Measurements from ENCODE around the gene CCDC116.
A peak's percentile ranks its signal among the peaks of the same experiment; 100 is the strongest.
"Not testable (repeated sequence)": the region's sequence is repeated elsewhere in the genome, so short reads cannot be mapped to it uniquely, and the experiment has no call there.

The CCDC116 gene

GRCh38 chr22:21609556-21610157 is 22.9 kb upstream of the CCDC116 start:
- DNase-seq = not testable (repeated sequence)

GRCh38 chr22:21611210-21611977 is 21.2 kb upstream of the CCDC116 start:
- no peak for DNase-seq

- DNase-seq = no peak
These were observed 19.7 kb upstream of the CCDC116 start for GRCh38 chr22:21612858-21613257.

GRCh38 chr22:21613553-21614233 is 18.9 kb upstream of the CCDC116 start:
- no peak for DNase-seq

DNA sequence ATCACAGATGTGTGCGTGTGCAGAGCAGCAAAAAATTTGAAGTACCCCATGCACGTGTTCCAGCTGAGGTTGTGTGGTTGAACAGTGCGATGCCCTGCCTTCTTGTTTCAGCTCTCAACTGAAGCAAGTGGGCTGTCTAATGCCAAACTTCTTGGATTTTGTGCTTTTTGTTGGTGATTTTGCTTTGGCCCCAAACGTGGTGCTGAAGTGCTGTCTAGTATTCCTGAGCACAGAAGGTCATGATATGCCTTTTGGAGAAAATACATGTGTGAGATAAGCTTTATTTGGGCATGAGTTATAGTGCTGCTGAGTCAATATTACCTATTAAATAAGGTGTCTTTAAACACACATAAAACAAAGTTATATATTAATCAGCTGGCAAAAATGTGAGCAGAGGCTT is 16.8 kb upstream of the CCDC116 start:
- DNase-seq = no peak

GRCh38 chr22:21617337-21617736 is 15.2 kb upstream of the CCDC116 start:
- DNase-seq = not testable (repeated sequence)

- no peak for DNase-seq
These were observed 11.5 kb upstream of the CCDC116 start for GRCh38 chr22:21621025-21621424.

- DNase-seq = no peak
These were observed 10.3 kb upstream of the CCDC116 start for GRCh38 chr22:21622011-21622918.

DNA sequence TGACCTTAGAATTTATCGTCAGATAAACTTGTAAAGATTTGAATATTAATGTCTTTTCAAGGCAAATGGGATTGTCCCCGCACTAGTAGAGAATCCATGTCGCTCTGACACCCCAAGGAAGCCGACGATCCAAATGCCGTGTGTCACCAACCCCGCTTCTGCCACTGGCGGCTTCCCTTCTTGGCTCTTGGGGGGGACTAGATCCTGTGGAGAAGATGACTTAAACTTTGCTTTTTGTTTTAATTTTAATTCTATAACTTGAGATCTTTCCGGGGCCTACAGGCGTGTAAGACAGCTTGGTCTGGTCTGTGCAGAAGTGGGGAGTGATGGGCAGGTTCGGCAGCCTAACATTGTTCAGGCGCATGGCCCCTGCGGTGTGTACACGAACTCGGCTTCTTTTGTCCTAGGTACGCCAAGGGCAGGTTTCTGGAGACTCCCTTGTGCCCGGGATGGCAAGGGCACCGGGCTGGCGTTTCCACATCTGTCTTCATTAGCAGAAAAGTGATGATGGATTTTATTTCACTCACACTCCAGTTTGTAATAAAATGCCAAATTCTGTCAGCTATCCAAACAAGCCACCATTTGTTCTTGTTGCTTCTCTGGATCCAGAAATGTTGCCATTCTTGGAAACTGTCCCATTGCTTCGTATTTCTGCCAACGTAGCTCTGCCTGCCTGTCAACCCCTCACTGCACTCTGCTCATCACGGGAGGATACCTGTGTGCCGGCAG is 9.5 kb upstream of the CCDC116 start:
- DNase-seq = no peak

DNA sequence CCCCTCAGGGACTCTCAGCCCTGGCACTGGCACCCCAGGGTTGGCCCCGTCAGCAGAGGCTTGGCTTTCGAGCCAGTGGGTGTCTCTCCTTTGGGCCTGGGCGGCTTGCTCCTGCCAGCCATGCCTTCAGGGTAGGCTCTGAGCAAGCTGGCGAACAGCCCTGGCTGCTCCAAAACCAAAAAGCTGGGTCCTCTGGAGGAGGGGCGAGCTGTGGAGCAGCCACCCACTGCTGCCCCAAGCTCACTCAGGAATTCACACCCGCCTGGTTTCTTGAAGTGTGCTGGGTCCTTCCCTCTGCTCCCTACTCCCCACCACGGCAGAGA is 9.0 kb upstream of the CCDC116 start:
- no peak for DNase-seq

- DNase-seq = no peak
These were observed 8.3 kb upstream of the CCDC116 start for GRCh38 chr22:21624120-21624879.

- no peak for DNase-seq
These were observed 7.4 kb upstream of the CCDC116 start for GRCh38 chr22:21624880-21625791.

- DNase-seq = no peak
These were observed 6.4 kb upstream of the CCDC116 start for GRCh38 chr22:21626073-21626734.

DNA sequence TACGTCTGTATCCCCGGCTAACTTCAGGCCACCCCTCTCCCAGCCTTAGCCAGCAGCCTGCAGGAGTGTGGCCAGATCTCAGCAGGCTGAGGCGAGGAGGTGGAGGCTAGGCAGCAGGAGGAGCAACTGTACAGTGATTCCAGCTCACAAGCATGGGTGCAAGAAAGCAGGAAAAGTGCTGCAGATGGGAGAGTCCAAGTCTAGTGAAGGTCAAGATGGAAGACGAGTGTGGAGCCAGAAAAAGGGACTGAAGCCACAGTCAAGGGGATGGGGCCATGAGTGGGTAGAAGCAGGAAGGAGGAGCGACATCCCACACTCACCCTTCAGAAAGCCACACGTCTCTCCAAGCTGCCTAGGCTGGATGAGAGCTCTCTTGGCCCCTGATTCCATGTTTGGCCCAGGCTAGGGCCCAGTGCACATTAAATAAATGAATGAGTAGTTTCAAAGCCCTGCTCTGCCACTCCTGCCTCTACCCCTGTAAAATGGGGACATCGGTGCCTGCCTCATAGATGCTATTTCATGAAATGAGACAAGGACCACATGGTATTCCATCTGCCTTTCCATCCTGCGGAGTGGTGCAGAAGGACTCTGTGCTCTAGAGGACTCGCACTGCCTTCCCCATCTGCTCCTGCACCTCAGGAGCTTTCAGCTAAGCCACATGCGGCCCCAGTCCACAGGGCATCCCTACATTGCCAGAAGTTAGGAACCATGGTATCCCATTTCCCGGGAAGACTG is 5.7 kb upstream of the CCDC116 start:
- no peak for DNase-seq

- no peak for DNase-seq
These were observed 3.9 kb upstream of the CCDC116 start for GRCh38 chr22:21628386-21629254.

GRCh38 chr22:21629255-21630149 is 3.1 kb upstream of the CCDC116 start, which contains the start of gene YDJC:
YDJC (minus strand) TSS chr22:21630022; CDS start chr22:21630014, 8 bp downstream.
- DNase-seq = peak; percentile 91

DNA sequence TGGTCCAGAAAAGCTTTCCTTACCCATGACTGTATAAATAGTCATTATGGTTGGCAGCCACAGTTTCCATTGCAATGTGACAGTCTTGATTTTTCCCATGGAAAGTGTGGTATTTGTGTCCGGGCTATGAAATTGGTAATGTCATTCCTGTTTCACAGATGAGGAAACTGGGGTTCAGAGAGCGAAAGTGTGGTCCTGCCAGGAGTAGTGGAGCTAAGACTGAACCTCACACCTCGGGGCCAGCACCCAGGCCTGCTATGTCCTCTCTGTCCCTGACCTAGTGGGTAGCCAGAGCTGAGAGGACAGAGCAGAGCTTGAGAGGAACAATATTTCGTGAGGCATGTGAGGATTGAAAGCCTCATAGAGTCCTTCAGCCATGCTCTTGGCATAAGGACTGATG is 1.5 kb upstream of the CCDC116 start:
- no peak for DNase-seq

Data from CD4-positive, alpha-beta T cell treated with Interferon gamma for 1 hour (primary cell).